Measurements from ENCODE around the gene CCDC70.

DNA sequence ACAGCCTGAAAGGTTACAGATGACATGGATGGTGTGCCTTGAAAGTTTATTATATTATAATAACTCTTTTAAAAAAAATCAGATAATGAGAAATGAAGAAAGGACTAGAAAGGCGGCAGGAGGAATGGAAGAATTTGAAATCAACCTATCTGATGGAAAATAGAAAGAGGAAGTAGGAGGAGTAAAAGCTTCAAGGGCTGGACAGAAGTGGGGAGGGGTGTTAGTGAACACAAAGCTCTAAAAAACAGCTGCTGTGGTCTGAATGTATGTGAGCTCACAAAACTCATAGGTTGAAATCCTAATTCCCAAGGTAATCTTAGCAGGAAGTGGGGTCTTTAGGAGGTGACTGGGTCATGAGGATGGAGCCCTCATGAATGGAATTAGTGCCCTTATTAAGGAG, 19.5 kb downstream of the CCDC70 start:
- TF ChIP-seq, protein P1, sequence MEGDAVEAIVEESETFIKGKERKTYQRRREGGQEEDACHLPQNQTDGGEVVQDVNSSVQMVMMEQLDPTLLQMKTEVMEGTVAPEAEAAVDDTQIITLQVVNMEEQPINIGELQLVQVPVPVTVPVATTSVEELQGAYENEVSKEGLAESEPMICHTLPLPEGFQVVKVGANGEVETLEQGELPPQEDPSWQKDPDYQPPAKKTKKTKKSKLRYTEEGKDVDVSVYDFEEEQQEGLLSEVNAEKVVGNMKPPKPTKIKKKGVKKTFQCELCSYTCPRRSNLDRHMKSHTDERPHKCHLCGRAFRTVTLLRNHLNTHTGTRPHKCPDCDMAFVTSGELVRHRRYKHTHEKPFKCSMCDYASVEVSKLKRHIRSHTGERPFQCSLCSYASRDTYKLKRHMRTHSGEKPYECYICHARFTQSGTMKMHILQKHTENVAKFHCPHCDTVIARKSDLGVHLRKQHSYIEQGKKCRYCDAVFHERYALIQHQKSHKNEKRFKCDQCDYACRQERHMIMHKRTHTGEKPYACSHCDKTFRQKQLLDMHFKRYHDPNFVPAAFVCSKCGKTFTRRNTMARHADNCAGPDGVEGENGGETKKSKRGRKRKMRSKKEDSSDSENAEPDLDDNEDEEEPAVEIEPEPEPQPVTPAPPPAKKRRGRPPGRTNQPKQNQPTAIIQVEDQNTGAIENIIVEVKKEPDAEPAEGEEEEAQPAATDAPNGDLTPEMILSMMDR (IDR thresholded peaks at IDR 0.05): no peak
- no peak for TF ChIP-seq POLR2A (IDR thresholded peaks at IDR 0.05)

Measured in vagina (tissue), 2 donors.